Right lobe of liver (tissue), 6 donors: ENCODE results near the gene LDAH. TPM values are rescaled to one million over a fixed set of nuclear protein-coding genes. Genes with fewer than 3 reads are reported as not detected.

Experiments
- ATAC-seq, 4 donors: fragments of 200-7000 bp; cut with Tn5 transposase; one replicate each; pipeline ENCODE4 v1.9.1; 2020; ENCODE audit warnings: mild to moderate bottlenecking in 4 of 4, moderate library complexity in 4 of 4
- DNase-seq, 3 donors: peaks; one replicate each; pipeline ENCODE4 v3.0.0-alpha.2; 2020
- H3K27ac ChIP-seq, 3 donors: fragments of 200-600 bp; one replicate each; pipeline ENCODE4 v1.8.0; 2022
- H3K27me3 ChIP-seq, 2 donors: fragments of 200-600 bp; one replicate each; pipeline ENCODE4 v1.8.0; 2022
- H3K36me3 ChIP-seq, 4 donors: fragments of 200-600 bp; sonication (generic) in 1 of 4; one replicate each; pipeline versions ENCODE4 v1.5.1 to v1.8.0; 2017 to 2022; ENCODE audit warnings: control low read depth in 1 of 4
- H3K4me1 ChIP-seq, 4 donors: fragments of 200-600 bp; sonication (generic) in 1 of 4; one replicate each; pipeline versions ENCODE4 v1.5.1 to v1.8.0; 2017 to 2022; ENCODE audit warnings: control low read depth in 1 of 4
- H3K4me3 ChIP-seq, 3 donors: fragments of 200-600 bp; one replicate each; pipeline ENCODE4 v1.8.0; 2022
- H3K9me3 ChIP-seq, 4 donors: fragments of 200-600 bp; sonication (generic) in 1 of 4; one replicate each; pipeline versions ENCODE4 v1.5.1 to v1.8.0; 2017 to 2022; ENCODE audit warnings: control low read depth in 1 of 4
- CTCF ChIP-seq, 4 donors: fragments of 200-600 bp in 3 of 4; fragments of 450-650 bp in 1 of 4; IDR thresholded peaks; one replicate each; pipeline versions ENCODE4 v1.5.1 to v1.8.0; 2016 to 2022; ENCODE audit warnings: antibody characterized with exemption in 4 of 4, mild to moderate bottlenecking in 2 of 4
- POLR2A ChIP-seq: fragments of 450-650 bp; IDR thresholded peaks from one replicate; pipeline ENCODE4 v1.6.1; 2017; ENCODE audit warnings: antibody characterized with exemption, mild to moderate bottlenecking
- WGBS: methylation state at CpG from one replicate; pipeline ENCODE4 v1.1.6; 2018; ENCODE audit warnings: low coverage, low lambda C conversion rate; ENCODE audit not compliant: insufficient coverage; ENCODE audit errors: missing lambda C conversion rate; 5-methylcytosine and 5-hydroxymethylcytosine counted together
- intact Hi-C, 2 donors: fragments of 100-400 bp; cut with DNase I; formaldehyde crosslinking; loops; one replicate each; pipeline versions ENCODE4 v1.11.2 to v1.14.1; 2022
- total RNA-seq, 6 experiments: library from RNA; depleted of rRNA in 2 of 6; stranded (reverse); fragments of >200 nt in 2 of 6; fragmentation: NEBNext Ultra II Directional in 3 of 6; extraction: Animal tissue kit (Norgen Biotek cat#: 25700) in 3 of 6; gene quantifications; one replicate each; pipeline versions ENCODE4 v1.1.0 to v1.2.4, GENCODE V29; 2016 to 2023
- donor health status: DM: no; HTN: yes; CAD: no.
- donor health status: DM: no; HTN: no; CAD: no.
- donor health status: DM: no; HTN: no; CAD: no.
- donor health status: DM: no; HTN: yes; CAD: no.
- donor health status: DM: no; HTN: yes; CAD: no.

LDAH gene
- total RNA-seq, 6 experiments from 2014 or later = 9.0 to 18.7 (median 14.1) TPM

DNA sequence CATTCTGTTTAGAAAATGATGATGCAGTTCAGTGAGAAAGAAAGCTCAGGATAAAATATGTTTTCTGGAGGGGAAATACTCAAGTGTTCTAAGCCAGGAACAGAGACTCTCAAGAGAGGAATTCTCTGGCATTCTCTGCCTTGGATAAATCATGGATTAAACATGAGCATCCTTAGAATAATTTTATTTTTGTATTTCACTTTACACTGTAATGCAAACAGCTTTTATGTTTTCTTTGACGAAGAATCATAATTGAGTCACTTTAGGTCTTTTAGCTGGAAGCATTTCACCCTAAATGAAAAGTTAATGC, 144.9 kb downstream of the LDAH start:
- Histone ChIP-seq H3K36me3 (no peaks in the 10 kb centered on the region), H3K4me3 (no peak overlapping the region), H3K27ac (peak overlapping the region in 2 of 3 donors; percentile 97 to 99), H3K4me1 (peaks cover 0 to 30% (median 14%) of the 10 kb centered on the region in 4 donors), H3K27me3 (no peaks in the 10 kb centered on the region), H3K9me3 (no peaks in the 10 kb centered on the region)
- no peak for ATAC-seq
- TF ChIP-seq CTCF (IDR thresholded peaks at IDR 0.05) = no peak
- TF ChIP-seq POLR2A = no peak
- no peak for DNase-seq
- intact Hi-C loops = no loop called here
- 100% methylated on average over 1 of the region's 1 CpG for WGBS

GRCh38 chr2:20677301-20678085, 145.4 kb downstream of the LDAH start:
- Histone ChIP-seq H3K9me3 (no peaks in the 10 kb centered on the region), H3K4me3 (no peak overlapping the region), H3K4me1 (peaks cover 0 to 30% (median 14%) of the 10 kb centered on the region in 4 donors), H3K36me3 (no peaks in the 10 kb centered on the region), H3K27ac (peak overlapping the region in 2 of 3 donors; percentile 97 to 99), H3K27me3 (no peaks in the 10 kb centered on the region)
- intact Hi-C loops = no loop called here
- peak; percentile 40 to 54 (median 45) for TF ChIP-seq CTCF (IDR thresholded peaks at IDR 0.05)
- TF ChIP-seq POLR2A = no peak
- ATAC-seq (peak; percentile 10 to 46 (median 32)), DNase-seq (no peak)
- 38% methylated on average over 14 of the region's 15 CpGs for WGBS

DNA sequence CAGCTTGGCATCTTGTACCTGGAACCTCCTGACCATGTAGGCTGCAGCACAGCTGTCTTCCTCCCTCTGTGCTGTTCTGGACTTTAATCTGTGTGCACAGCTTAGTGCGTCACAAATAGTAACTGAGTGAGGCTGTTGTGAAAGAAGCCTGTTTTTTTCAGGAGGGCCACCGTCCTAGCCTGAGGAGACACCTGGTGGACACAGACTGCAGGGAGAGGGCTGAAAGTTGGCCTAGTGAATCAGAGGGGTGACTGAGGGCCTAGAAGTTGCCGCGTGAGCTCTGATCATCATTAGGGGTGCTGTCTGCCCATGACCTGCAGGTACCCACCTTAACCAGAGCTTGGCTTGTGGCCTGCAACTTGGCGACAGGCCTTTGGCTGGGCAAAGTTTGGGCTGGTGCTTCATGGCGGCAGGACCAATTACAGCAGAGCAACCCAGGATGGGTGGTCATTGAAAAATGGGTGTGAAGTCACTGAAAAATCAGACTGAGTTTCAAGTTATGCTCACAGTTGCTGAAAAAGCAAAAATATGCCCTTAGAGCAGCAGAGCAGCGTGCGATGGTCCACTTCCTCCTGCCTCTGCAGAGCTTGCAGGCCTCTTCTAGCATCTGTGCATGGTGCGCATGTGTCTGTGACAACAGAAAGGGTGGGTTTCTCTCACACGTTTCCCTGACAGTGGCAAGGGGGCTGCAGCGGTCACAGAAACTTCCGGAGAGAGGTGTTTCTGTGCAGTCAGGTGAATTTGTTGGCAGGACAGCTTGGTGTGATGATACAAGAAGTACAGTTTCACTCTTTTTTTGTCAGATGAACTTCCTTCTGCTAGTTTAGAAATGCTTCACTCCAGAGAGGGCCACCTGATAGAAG, 146.3 kb downstream of the LDAH start:
- H3K4me1 ChIP-seq = peaks cover 0 to 30% (median 14%) of the 10 kb centered on the region in 4 donors
- ATAC-seq (peak; percentile 87 to 92 (median 91)), DNase-seq (peak; percentile 56 to 86 (median 72))
- H3K4me3 ChIP-seq = no peak overlapping the region
- peak overlapping the region; percentile 83 to 99 (median 97) for H3K27ac ChIP-seq
- intact Hi-C loops = no loop called here
- no peaks in the 10 kb centered on the region for H3K36me3 ChIP-seq
- TF ChIP-seq POLR2A (peak; percentile 70), CTCF (IDR thresholded peaks at IDR 0.05) (peak; percentile 58 to 88 (median 74))
- no peaks in the 10 kb centered on the region for H3K27me3 ChIP-seq
- no peaks in the 10 kb centered on the region for H3K9me3 ChIP-seq
- 48% methylated on average over 8 of the region's 12 CpGs for WGBS

- peak; percentile 75 to 86 (median 82) for ATAC-seq
- Histone ChIP-seq H3K4me3 (no peak overlapping the region), H3K27me3 (no peaks in the 10 kb centered on the region), H3K9me3 (no peaks in the 10 kb centered on the region), H3K27ac (peak overlapping the region; percentile 83 to 99 (median 97)), H3K36me3 (no peaks in the 10 kb centered on the region), H3K4me1 (peaks cover 0 to 30% (median 14%) of the 10 kb centered on the region in 4 donors)
- DNase-seq = peak; percentile 75 to 82 (median 80)
- 51% methylated on average over 3 of the region's 6 CpGs for WGBS
- intact Hi-C loops = no loop called here
- TF ChIP-seq CTCF (IDR thresholded peaks at IDR 0.05) = peak in 1 of 4 donors; percentile 16
- no peak for TF ChIP-seq POLR2A
These were observed 147.1 kb downstream of the LDAH start for GRCh38 chr2:20675701-20676352.
